NCI-H345 (cell line): Measurements from ENCODE around the gene AMPD1.

ENCODE experiments used
- DNase-seq: peaks from one replicate; lab custom pipeline; 2025; lab: John Stamatoyannopoulos, UW

The AMPD1 gene

GRCh38 chr1:114695430-114696058 is at the start of gene AMPD1:
AMPD1 (minus strand) TSS chr1:114695546; CDS start chr1:114695471, 75 bp downstream.
- DNase-seq = no peak

GRCh38 chr1:114741963-114742746 is 46.8 kb upstream of the AMPD1 start:
- DNase-seq = no peak

- DNase-seq = no peak
Measured at GRCh38 chr1:114740331-114740730, 45.0 kb upstream of the AMPD1 start.

- no peak for DNase-seq
Measured at GRCh38 chr1:114737314-114737849, 42.0 kb upstream of the AMPD1 start.

- no peak for DNase-seq
Measured at GRCh38 chr1:114735479-114735878, 40.1 kb upstream of the AMPD1 start.

DNA sequence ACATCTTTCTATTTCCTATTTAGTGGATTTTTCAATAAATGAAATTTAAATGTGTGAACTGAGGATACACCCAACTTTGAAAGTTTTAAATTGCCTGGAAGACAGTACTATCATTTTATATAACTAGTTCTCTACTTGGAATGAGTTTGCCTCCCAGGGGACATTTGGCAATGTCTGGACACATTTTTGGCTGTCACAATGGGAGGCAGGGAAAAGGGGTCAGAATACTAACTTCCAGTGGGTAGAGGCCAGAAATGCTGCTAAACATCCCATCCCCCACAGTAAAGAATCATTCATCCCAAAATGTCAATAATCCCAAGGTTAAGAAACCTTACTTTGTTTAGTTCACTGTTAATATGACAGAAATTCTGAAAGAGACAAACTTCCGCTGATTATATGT is 34.4 kb upstream of the AMPD1 start:
- DNase-seq = no peak

- no peak for DNase-seq
Measured at GRCh38 chr1:114728553-114728952, 33.2 kb upstream of the AMPD1 start.

DNA sequence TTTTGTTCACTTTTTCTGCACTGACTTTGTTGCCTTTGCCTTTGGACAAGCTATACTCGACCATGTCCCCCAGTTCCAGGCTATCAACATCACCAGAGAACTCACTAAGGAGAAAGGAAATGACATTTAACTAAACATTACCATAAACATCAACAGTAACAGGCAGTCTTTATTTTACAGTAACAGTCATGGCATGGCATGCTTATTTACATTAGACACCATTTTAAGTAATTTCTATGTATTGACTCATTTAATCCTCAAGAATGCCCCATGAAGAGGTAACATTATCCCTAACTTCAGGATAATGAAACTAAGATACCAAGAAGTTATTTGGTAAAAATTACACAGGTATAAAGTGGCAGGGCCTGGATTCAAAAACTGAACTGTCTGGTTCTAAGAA is 29.9 kb upstream of the AMPD1 start:
- DNase-seq = no peak

DNA sequence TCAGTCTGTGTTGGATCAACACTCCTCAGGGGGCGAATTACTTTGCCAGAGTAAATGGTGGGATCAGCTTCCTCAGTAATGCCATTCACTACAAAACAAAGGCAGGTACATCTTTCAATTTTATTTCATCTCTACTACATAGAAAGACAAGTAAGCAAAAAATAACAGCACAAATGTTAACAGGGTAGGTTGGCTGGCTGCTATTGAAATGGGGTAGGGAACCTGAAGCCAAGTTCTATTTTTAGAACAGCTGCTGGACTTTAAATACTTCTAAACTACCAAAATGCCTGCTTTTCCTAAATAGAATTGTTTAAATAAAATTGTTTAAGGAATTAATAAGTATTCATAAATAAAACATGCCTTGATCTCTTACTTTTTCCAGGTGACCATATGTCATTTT is 28.6 kb upstream of the AMPD1 start:
- no peak for DNase-seq

GRCh38 chr1:114723457-114723856 is 28.1 kb upstream of the AMPD1 start:
- no peak for DNase-seq

- DNase-seq = no peak
Measured at GRCh38 chr1:114720492-114720891, 25.1 kb upstream of the AMPD1 start.

GRCh38 chr1:114719424-114719787 is 24.1 kb upstream of the AMPD1 start:
- DNase-seq = no peak

DNA sequence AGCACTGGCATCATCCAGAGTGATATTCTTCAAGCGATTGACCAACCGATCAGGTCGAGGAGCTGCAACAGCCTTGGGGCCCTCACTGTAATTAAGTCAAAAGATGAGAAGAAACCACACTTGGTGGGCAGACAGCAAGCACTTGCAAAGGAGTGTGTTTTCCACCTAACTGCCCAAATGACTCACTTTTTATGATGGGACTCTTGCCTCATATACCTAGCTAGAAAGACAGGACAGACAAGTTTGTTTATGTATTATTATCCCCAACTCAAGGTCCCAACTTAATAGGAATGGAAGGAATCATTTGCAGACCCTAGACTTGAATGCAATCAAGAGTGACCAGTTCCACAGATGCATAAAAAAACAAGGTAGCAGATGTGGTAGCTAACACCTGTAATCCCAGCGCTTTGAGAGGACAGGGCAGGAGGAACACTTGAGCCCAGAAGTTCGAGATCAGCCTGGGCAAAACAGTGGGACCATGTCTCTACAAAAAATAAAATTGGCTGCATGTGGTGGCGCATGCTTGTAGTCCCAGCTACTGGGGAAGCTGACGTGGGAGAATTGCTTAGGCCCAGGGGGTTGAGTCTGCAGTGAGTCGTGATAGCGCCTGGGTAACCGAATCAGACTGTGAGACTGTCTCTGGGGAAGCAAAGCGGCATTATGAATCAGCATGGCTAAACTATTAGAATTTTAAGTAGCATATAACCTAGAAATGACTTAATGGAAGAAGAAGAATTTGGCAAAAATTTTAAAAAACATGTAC is 23.5 kb upstream of the AMPD1 start:
- DNase-seq = no peak

DNA sequence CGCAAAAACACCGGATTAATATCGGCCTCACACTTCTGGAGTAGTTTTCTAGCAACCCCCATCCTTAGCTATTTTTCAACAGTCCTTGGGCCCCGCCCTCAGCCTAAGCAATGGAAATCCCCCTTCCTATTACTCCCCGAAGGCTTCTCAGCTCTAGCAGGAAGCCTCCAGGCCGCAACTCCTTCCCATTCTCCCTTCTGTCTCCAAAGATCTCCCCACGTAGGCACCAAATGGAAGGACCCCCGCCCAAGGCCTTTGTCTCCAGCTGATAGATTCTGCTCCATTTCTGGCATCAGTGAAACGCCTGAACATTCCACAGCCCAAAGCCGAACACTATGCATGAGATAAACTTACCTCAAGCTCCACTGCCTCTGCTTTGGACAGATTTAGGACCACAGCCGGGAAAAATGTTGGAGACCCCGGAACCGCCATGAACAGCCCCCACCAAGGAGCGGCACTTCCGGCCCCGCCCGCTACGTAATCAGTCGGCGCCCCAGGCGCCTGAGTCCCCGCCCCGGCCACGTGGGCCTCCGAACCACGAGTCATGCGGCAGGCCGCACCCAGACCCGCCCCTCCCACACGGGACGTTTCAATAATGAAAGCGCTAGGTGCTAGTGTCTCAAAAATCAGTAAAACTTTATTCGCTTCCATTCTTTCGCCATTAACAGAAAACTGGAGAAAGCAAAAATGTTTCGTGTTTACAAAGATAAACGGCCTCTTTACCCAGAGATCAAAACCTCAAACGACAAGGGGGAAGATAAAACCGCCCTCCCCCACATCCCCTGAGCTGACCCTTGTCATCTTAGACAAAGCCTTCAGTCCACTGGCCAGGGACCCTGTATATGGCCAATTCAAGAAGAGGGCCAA is 21.2 kb upstream of the AMPD1 start, which contains the start of gene NRAS:
TSS of gene NRAS (minus strand) at position 468 of the 867 bp plus-strand sequence. CDS start 611 bp downstream, outside the sequence.
- DNase-seq = peak; percentile 95

GRCh38 chr1:114715952-114716303 is 20.6 kb upstream of the AMPD1 start:
- no peak for DNase-seq

GRCh38 chr1:114712977-114713376 is 17.6 kb upstream of the AMPD1 start:
- DNase-seq = no peak

DNA sequence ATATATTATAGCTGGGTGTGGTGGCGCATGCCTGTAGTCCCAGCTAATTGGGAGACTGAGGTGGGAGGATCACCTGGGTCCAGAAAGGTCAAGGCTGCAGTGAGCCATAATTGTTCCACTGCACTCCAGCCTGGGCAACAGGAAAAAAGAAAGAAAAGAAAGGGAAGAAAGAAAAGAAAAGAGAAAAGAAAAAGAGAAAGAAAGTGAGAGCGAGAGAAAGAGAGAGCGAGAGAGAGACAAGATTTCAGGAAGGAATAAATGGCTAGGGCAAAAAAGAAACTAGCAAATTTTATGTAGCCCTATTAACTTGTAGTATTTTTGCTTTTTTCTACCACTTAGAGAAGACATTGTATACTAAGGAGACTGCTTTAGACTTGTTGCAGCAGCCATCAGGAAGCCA is 15.0 kb upstream of the AMPD1 start:
- no peak for DNase-seq

DNA sequence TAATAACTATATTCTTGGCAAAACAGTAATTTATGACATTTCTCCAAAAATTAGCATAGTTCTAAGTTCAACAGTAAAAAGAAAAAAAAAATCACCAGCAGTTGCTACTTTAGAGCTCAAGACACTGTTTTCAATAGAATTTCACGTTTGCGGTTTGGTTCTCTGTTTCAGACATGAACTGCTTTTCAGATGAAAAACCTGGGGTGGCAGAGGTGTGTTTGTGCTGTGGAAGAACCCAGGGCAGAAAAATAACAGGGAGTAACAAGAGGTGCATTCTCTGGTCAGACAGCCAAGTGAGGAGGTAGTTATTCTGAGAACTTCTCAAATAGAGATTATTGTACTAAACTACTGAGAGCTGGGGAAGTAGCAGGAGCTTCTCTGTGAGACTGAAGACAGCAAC is 12.3 kb upstream of the AMPD1 start:
- DNase-seq = no peak

DNA sequence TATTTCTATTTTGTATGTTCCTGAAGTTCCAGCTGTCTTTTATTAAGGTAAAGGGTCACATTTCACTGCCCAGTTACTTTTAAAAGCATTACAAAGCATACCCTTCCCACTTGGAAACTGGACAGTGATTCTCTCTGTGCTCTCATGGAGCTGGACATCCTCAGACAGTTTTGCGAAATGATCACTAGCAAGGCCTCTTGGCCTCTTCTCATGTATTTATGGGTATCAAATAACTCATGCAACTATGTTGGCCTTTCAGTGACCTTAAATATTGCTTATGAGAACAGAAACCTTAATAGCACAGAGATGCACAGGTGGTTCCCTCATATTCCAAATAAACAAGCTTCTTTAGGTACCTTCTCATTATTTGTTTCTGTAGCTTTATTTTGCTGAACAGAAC is 7.9 kb upstream of the AMPD1 start:
- no peak for DNase-seq

GRCh38 chr1:114702737-114703136 is 7.4 kb upstream of the AMPD1 start:
- DNase-seq = no peak

DNA sequence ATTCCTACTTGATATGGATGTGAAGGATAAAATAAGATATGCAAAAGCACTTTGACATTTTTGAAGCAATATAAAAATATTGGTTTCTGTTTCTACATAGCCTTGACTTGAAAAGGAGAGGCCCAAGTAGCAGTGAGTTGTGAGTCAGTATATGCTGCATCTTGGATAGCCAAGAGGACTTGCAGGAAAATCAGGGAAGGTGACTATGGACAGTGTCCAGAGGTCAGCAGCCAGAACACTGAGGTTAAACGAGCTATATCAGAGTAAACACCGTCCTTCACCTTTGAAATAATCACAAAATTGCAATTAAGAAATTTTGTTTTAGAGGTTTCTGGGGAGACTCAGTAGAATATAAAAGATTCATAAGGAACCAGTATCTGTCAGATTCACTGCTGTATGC is 6.6 kb upstream of the AMPD1 start:
- no peak for DNase-seq
